H9 (cell line): ENCODE measurements around the gene SP100. TPM values are rescaled to one million over a fixed set of nuclear protein-coding genes. Genes with fewer than 3 reads are reported as not detected.

Experiments
- DNase-seq: peaks from one replicate; pipeline ENCODE4 v3.0.0-alpha.2; 2017
- H2AFZ ChIP-seq: one replicate; pipeline ENCODE4 v1.6.1; 2013; ENCODE audit warnings: mild to moderate bottlenecking, low read length, control low read depth, moderate library complexity
- H2AK5ac ChIP-seq: 2 replicates; pipeline ENCODE4 v1.6.1; 2013; ENCODE audit warnings: low read length, control low read depth, mixed read lengths; ENCODE audit not compliant: insufficient read length
- H2BK120ac ChIP-seq: one replicate; pipeline ENCODE4 v1.6.1; 2013; ENCODE audit warnings: low read depth, mild to moderate bottlenecking, low read length, control low read depth, inconsistent platforms; ENCODE audit not compliant: poor library complexity, severe bottlenecking
- H2BK12ac ChIP-seq: 2 replicates; pipeline ENCODE4 v1.6.1; 2013; ENCODE audit warnings: low read length, control low read depth, mixed read lengths, low read depth; ENCODE audit not compliant: insufficient read length
- H2BK15ac ChIP-seq: 2 replicates; pipeline ENCODE4 v1.6.1; 2013; ENCODE audit warnings: low read depth, low read length, control low read depth
- H2BK20ac ChIP-seq: one replicate; pipeline ENCODE4 v1.6.1; 2013; ENCODE audit warnings: low read depth, mild to moderate bottlenecking, low read length, control low read depth, inconsistent platforms; ENCODE audit not compliant: poor library complexity, severe bottlenecking
- H2BK5ac ChIP-seq: 2 replicates; pipeline ENCODE4 v1.6.1; 2013; ENCODE audit warnings: low read length, control low read depth, mixed read lengths; ENCODE audit not compliant: insufficient read length
- H3K14ac ChIP-seq: 2 replicates; pipeline ENCODE4 v1.6.1; 2013; ENCODE audit warnings: low read length, control low read depth; ENCODE audit not compliant: insufficient read depth
- H3K18ac ChIP-seq: 2 replicates; pipeline ENCODE4 v1.6.1; 2013; ENCODE audit warnings: low read depth, mild to moderate bottlenecking, mixed read lengths, low read length, control low read depth; ENCODE audit not compliant: insufficient read length
- H3K23ac ChIP-seq: 2 replicates; pipeline ENCODE4 v1.6.1; 2013; ENCODE audit warnings: low read length, control low read depth, mixed read lengths, low read depth; ENCODE audit not compliant: insufficient read length
- H3K23me2 ChIP-seq: 2 replicates; pipeline ENCODE4 v1.6.1; 2013; ENCODE audit warnings: low read depth, mild to moderate bottlenecking, mixed read lengths, low read length, control low read depth; ENCODE audit not compliant: insufficient read length, poor library complexity, severe bottlenecking
- H3K27ac ChIP-seq: 2 replicates; pipeline ENCODE4 v1.5.1; 2013; ENCODE audit warnings: low read length, control low read depth, mixed read lengths, low read depth; ENCODE audit not compliant: insufficient read length
- H3K27me3 ChIP-seq: 2 replicates; pipeline ENCODE4 v1.6.1; 2013; ENCODE audit warnings: low read length, control low read depth, inconsistent platforms; ENCODE audit not compliant: insufficient read depth
- H3K4ac ChIP-seq: 2 replicates; pipeline ENCODE4 v1.6.1; 2013; ENCODE audit warnings: low read depth, mild to moderate bottlenecking, control low read depth, inconsistent platforms, low read length, moderate library complexity
- H3K4me1 ChIP-seq: 2 replicates; pipeline ENCODE4 v1.6.1; 2013; ENCODE audit warnings: low read length, control low read depth, inconsistent platforms; ENCODE audit not compliant: insufficient read depth
- H3K4me2 ChIP-seq: 2 replicates; pipeline ENCODE4 v1.6.1; 2013; ENCODE audit warnings: low read length, control low read depth, mixed read lengths; ENCODE audit not compliant: insufficient read length, insufficient read depth
- H3K56ac ChIP-seq: 2 replicates; pipeline ENCODE4 v1.6.1; 2013; ENCODE audit warnings: low read depth, mild to moderate bottlenecking, mixed read lengths, low read length, control low read depth; ENCODE audit not compliant: insufficient read length
- H3K79me1 ChIP-seq: 2 replicates; pipeline ENCODE4 v1.6.1; 2013; ENCODE audit warnings: low read depth, mild to moderate bottlenecking, moderate library complexity, low read length, control low read depth, inconsistent platforms; ENCODE audit not compliant: insufficient read depth, poor library complexity, severe bottlenecking
- H3K79me2 ChIP-seq: 2 replicates; pipeline ENCODE4 v1.6.1; 2013; ENCODE audit warnings: low read length, control low read depth, inconsistent platforms; ENCODE audit not compliant: insufficient read depth
- H3K9ac ChIP-seq: 2 replicates; pipeline ENCODE4 v1.6.1; 2013; ENCODE audit warnings: low read length, control low read depth, mixed read lengths; ENCODE audit not compliant: insufficient read length; ENCODE audit errors: extremely low read depth
- H3K9me3 ChIP-seq: one replicate; pipeline ENCODE4 v1.6.1; 2013; ENCODE audit warnings: low read depth, low read length, inconsistent platforms; ENCODE audit not compliant: control insufficient read depth
- H3T11ph ChIP-seq: one replicate; pipeline ENCODE4 v1.6.1; 2013; ENCODE audit warnings: mild to moderate bottlenecking, low read length, control low read depth, inconsistent platforms
- H4K20me1 ChIP-seq: one replicate; pipeline ENCODE4 v1.6.1; 2013; ENCODE audit not compliant: control insufficient read depth, insufficient read length, insufficient read depth
- H4K5ac ChIP-seq: 2 replicates; pipeline ENCODE4 v1.6.1; 2013; ENCODE audit warnings: low read depth, mild to moderate bottlenecking, mixed read lengths, low read length, control low read depth; ENCODE audit not compliant: insufficient read length
- H4K8ac ChIP-seq: replicated peaks from 2 replicates; pipeline ENCODE4 v1.6.1; 2013; ENCODE audit warnings: low read length, control low read depth, mixed read lengths, low read depth; ENCODE audit not compliant: insufficient read length
- H4K91ac ChIP-seq: 2 replicates; pipeline ENCODE4 v1.6.1; 2013; ENCODE audit warnings: low read depth, mild to moderate bottlenecking, moderate library complexity, mixed read lengths, low read length, control low read depth; ENCODE audit not compliant: insufficient read length
- H3K27ac Mint-ChIP-seq, 3 experiments: 2 replicates in 2 of 3; 3 replicates in 1 of 3; pipeline ENCODE4 v1.8.0; 2020 to 2021; ENCODE audit warnings: mixed read lengths in 3 of 3, mild to moderate bottlenecking in 1 of 3, moderate library complexity in 1 of 3
- H3K27me3 Mint-ChIP-seq: 2 replicates; pipeline ENCODE4 v1.8.0; 2021; ENCODE audit warnings: low read depth, mild to moderate bottlenecking, moderate library complexity, mixed read lengths
- H3K36me3 Mint-ChIP-seq, 3 experiments: 2 replicates in 2 of 3; 3 replicates in 1 of 3; pipeline ENCODE4 v1.8.0; 2020 to 2021; ENCODE audit warnings: low read depth in 3 of 3, mixed read lengths in 3 of 3; ENCODE audit not compliant: insufficient read depth in 1 of 3
- H3K4me1 Mint-ChIP-seq, 2 experiments: 2 replicates each; pipeline ENCODE4 v1.8.0; 2020; ENCODE audit warnings: mixed read lengths in 2 of 2
- H3K4me3 Mint-ChIP-seq, 2 experiments: 2 replicates in 1 of 2; 3 replicates in 1 of 2; pipeline ENCODE4 v1.8.0; 2020 to 2021; ENCODE audit warnings: mild to moderate bottlenecking in 2 of 2, mixed read lengths in 2 of 2, moderate library complexity in 1 of 2
- H3K9me3 Mint-ChIP-seq, 2 experiments: 2 replicates in 1 of 2; 3 replicates in 1 of 2; pipeline ENCODE4 v1.8.0; 2020; ENCODE audit warnings: mild to moderate bottlenecking in 2 of 2, mixed read lengths in 2 of 2, moderate library complexity in 1 of 2
- CTCF ChIP-seq: fragments of 200-600 bp; sonication (generic); conservative IDR thresholded peaks from 3 replicates; pipeline ENCODE4 v1.8.0; 2021; ENCODE audit warnings: antibody characterized with exemption, mild to moderate bottlenecking
- WGBS: extraction: QIAGEN DNeasy Blood & Tissue Kit; methylation state at CpG from one replicate; pipeline ENCODE4 v1.1.7; 2013; ENCODE audit warnings: missing lambda C conversion rate, low lambda C conversion rate, mixed read lengths; ENCODE audit not compliant: insufficient read length; ENCODE audit errors: extremely low coverage; 5-methylcytosine and 5-hydroxymethylcytosine counted together
- total RNA-seq: library from RNA; stranded (reverse); gene quantifications from 2 replicates; pipeline ENCODE4 v1.2.1, GENCODE V29; 2021

SP100 gene
- total RNA-seq, 1 experiment from 2014 or later = 0.28 TPM

GRCh38 chr2:230434677-230435324, 18.8 kb downstream of the SP100 start:
- H3K79me1 ChIP-seq = no peaks in the 10 kb centered on the region
- H2AK5ac ChIP-seq = no peak overlapping the region
- no peaks in the 10 kb centered on the region for H3K9me3 ChIP-seq
- H4K5ac ChIP-seq = no peak overlapping the region
- H3K56ac ChIP-seq = no peak overlapping the region
- Mint-ChIP-seq H3K27ac (no peak overlapping the region; a peak in 1 of 7 replicates), H3K36me3 (peaks cover 0 to 1% (median 0%) of the 10 kb centered on the region in 3 experiments; a peak in 1 of 7 replicates), H3K27me3 (no peaks in the 10 kb centered on the region; the same call in 1 of the 2 replicates), H3K4me1 (peaks cover 0 to 3% of the 10 kb centered on the region in 2 experiments; a peak in 2 of 4 replicates), H3K4me3 (no peak overlapping the region), H3K9me3 (peaks cover 10 to 11% of the 10 kb centered on the region in 2 experiments)
- H3K23ac ChIP-seq = no peak overlapping the region
- H3K4me1 ChIP-seq = no peaks in the 10 kb centered on the region
- no peak overlapping the region for H4K8ac ChIP-seq
- no peak overlapping the region for H2BK15ac ChIP-seq
- no peaks in the 10 kb centered on the region for H3K79me2 ChIP-seq
- no peak overlapping the region for H3K9ac ChIP-seq
- H3K27ac ChIP-seq = no peak overlapping the region
- no peak overlapping the region for H3T11ph ChIP-seq
- H2AFZ ChIP-seq = no peak overlapping the region
- no peak overlapping the region for H2BK120ac ChIP-seq
- no peak overlapping the region for H4K91ac ChIP-seq
- H3K18ac ChIP-seq = no peak overlapping the region
- H2BK5ac ChIP-seq = no peak overlapping the region
- WGBS = no CpG with 5 or more reads among the region's 4 CpGs
- no peaks in the 10 kb centered on the region for H3K23me2 ChIP-seq
- H3K14ac ChIP-seq = no peak overlapping the region
- TF ChIP-seq CTCF = no peak
- no peak overlapping the region for H3K4ac ChIP-seq
- no peak overlapping the region for H3K4me2 ChIP-seq
- no peak overlapping the region for H2BK20ac ChIP-seq
- no peaks in the 10 kb centered on the region for H4K20me1 ChIP-seq
- no peaks in the 10 kb centered on the region for H3K27me3 ChIP-seq
- H2BK12ac ChIP-seq = no peak overlapping the region
- no peak for DNase-seq
